Karpas-422 (cell line): ENCODE results near the gene RBFOX1. TPM values are rescaled to one million over a fixed set of nuclear protein-coding genes. Genes with fewer than 3 reads are reported as not detected.

Experiments
- DNase-seq: peaks from one replicate; pipeline ENCODE4 v3.0.0-alpha.2; 2015
- H2AFZ ChIP-seq: fragments of 200-600 bp; sonication (generic); 2 replicates; pipeline ENCODE4 v1.6.1; 2014; ENCODE audit warnings: antibody characterized with exemption, low read length, mixed read lengths
- H3K27ac ChIP-seq: fragments of 200-600 bp; sonication (generic); 2 replicates; pipeline ENCODE4 v1.5.1; 2014; ENCODE audit warnings: mild to moderate bottlenecking, low read length, moderate library complexity
- H3K27me3 ChIP-seq: fragments of 200-600 bp; sonication (generic); 2 replicates; pipeline ENCODE4 v1.6.1; 2014; ENCODE audit warnings: low read length, mixed read lengths
- H3K36me3 ChIP-seq: fragments of 200-600 bp; sonication (generic); 2 replicates; pipeline ENCODE4 v1.6.1; 2014; ENCODE audit warnings: low read length, mixed read lengths; ENCODE audit not compliant: insufficient read depth
- H3K4me1 ChIP-seq: fragments of 200-600 bp; sonication (generic); 2 replicates; pipeline ENCODE4 v1.6.1; 2014; ENCODE audit warnings: mild to moderate bottlenecking, low read length, mixed read lengths
- H3K4me2 ChIP-seq: fragments of 200-600 bp; sonication (generic); 2 replicates; pipeline ENCODE4 v1.6.1; 2014; ENCODE audit warnings: low read length, low read depth, mild to moderate bottlenecking; ENCODE audit not compliant: poor library complexity, severe bottlenecking
- H3K4me3 ChIP-seq: fragments of 200-600 bp; sonication (generic); 2 replicates; pipeline ENCODE4 v1.5.1; 2014; ENCODE audit warnings: mild to moderate bottlenecking, antibody characterized with exemption, low read length, mixed read lengths
- H3K79me2 ChIP-seq: fragments of 200-600 bp; sonication (generic); 2 replicates; pipeline ENCODE4 v1.6.1; 2014; ENCODE audit warnings: mild to moderate bottlenecking, low read length, mixed read lengths
- H3K9ac ChIP-seq: fragments of 200-600 bp; sonication (generic); 2 replicates; pipeline ENCODE4 v1.6.0; 2014; ENCODE audit warnings: low read length
- H3K9me2 ChIP-seq: fragments of 200-600 bp; sonication (generic), shearing (Covaris generic); replicated peaks from 2 replicates; pipeline ENCODE4 v1.6.0; 2014; ENCODE audit warnings: mild to moderate bottlenecking, low read length, moderate library complexity; ENCODE audit not compliant: insufficient read depth
- H3K9me3 ChIP-seq: fragments of 300-700, 200-600 bp; sonication (generic); 2 replicates; pipeline ENCODE4 v1.6.1; 2014; ENCODE audit warnings: low read length, mixed read lengths
- H4K20me1 ChIP-seq: fragments of 200-600 bp; sonication (generic); 2 replicates; pipeline ENCODE4 v1.6.1; 2014; ENCODE audit warnings: mild to moderate bottlenecking, antibody characterized with exemption, low read length, low read depth; ENCODE audit not compliant: insufficient read depth
- total RNA-seq: library from RNA; depleted of rRNA; stranded (reverse); fragments of >200 nt; shearing (Covaris generic); gene quantifications from 2 replicates; pipeline ENCODE4 v1.2.3, GENCODE V29; 2014; ENCODE audit warnings: low replicate concordance

RBFOX1 gene
- total RNA-seq, 1 experiment from 2014 or later = 1.3 TPM

GRCh38 chr16:7335991-7336634, 3.5 kb downstream of the RBFOX1 start:
- Histone ChIP-seq H3K4me3 (no peak overlapping the region), H3K9me2 (no peaks in the 10 kb centered on the region), H3K79me2 (no peaks in the 10 kb centered on the region), H3K4me1 (no peaks in the 10 kb centered on the region), H3K9me3 (peaks cover 9% of the 10 kb centered on the region; the same call in 1 of the 2 replicates), H3K9ac (no peak overlapping the region), H3K36me3 (no peaks in the 10 kb centered on the region), H3K27me3 (no peaks in the 10 kb centered on the region), H2AFZ (no peak overlapping the region), H3K4me2 (no peak overlapping the region), H4K20me1 (no peaks in the 10 kb centered on the region), H3K27ac (no peak overlapping the region)
- no peak for DNase-seq

- H2AFZ ChIP-seq = no peak overlapping the region
- DNase-seq = no peak
- H3K9me2 ChIP-seq = no peaks in the 10 kb centered on the region
- peaks cover 9% of the 10 kb centered on the region; the same call in 1 of the 2 replicates for H3K9me3 ChIP-seq
- H3K9ac ChIP-seq = no peak overlapping the region
- H3K4me2 ChIP-seq = no peak overlapping the region
- H3K4me1 ChIP-seq = no peaks in the 10 kb centered on the region
- no peak overlapping the region for H3K27ac ChIP-seq
- H3K27me3 ChIP-seq = no peaks in the 10 kb centered on the region
- H3K79me2 ChIP-seq = no peaks in the 10 kb centered on the region
- H3K36me3 ChIP-seq = no peaks in the 10 kb centered on the region
- no peak overlapping the region for H3K4me3 ChIP-seq
- no peaks in the 10 kb centered on the region for H4K20me1 ChIP-seq
Measured at GRCh38 chr16:7336742-7337141, 4.1 kb downstream of the RBFOX1 start.

GRCh38 chr16:7338826-7339225, 6.2 kb downstream of the RBFOX1 start:
- Histone ChIP-seq H3K9me2 (no peaks in the 10 kb centered on the region), H3K9ac (no peak overlapping the region), H3K9me3 (peaks cover 9% of the 10 kb centered on the region; the same call in 1 of the 2 replicates), H3K27ac (no peak overlapping the region), H4K20me1 (no peaks in the 10 kb centered on the region), H3K79me2 (no peaks in the 10 kb centered on the region), H3K4me3 (no peak overlapping the region), H2AFZ (no peak overlapping the region), H3K27me3 (no peaks in the 10 kb centered on the region), H3K4me2 (no peak overlapping the region), H3K4me1 (no peaks in the 10 kb centered on the region), H3K36me3 (no peaks in the 10 kb centered on the region)
- DNase-seq = no peak

DNA sequence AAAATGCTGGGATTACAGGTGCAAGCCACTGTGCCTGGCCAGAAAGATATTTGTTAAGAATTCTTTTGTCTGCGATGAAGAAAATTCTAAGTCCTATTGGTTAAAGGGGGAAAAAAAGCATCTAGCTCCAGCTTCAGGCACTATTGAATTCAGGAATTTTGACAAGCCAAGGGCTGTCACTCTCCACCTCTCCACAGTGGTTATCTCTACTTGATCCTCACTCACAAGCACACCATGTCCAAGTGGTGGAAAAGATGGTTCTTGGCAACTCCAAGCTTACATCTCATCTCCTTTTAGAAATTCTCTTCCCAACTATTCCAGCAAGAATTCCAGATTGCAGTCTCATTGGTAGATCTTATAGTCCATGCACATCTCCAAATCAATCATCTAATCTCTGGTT, 7.1 kb downstream of the RBFOX1 start:
- H3K4me3 ChIP-seq = no peak overlapping the region
- DNase-seq = no peak
- no peak overlapping the region for H2AFZ ChIP-seq
- H4K20me1 ChIP-seq = no peaks in the 10 kb centered on the region
- H3K9ac ChIP-seq = no peak overlapping the region
- no peaks in the 10 kb centered on the region for H3K79me2 ChIP-seq
- H3K27me3 ChIP-seq = no peaks in the 10 kb centered on the region
- no peaks in the 10 kb centered on the region for H3K4me1 ChIP-seq
- H3K27ac ChIP-seq = no peak overlapping the region
- H3K9me3 ChIP-seq = peaks cover 9% of the 10 kb centered on the region; the same call in 1 of the 2 replicates
- no peaks in the 10 kb centered on the region for H3K9me2 ChIP-seq
- H3K36me3 ChIP-seq = no peaks in the 10 kb centered on the region
- H3K4me2 ChIP-seq = no peak overlapping the region

- H3K36me3 ChIP-seq = no peaks in the 10 kb centered on the region
- peaks cover 4% of the 10 kb centered on the region; the same call in 1 of the 2 replicates for H3K9me3 ChIP-seq
- H3K9me2 ChIP-seq = no peaks in the 10 kb centered on the region
- H3K9ac ChIP-seq = no peak overlapping the region
- H3K27ac ChIP-seq = no peak overlapping the region
- no peaks in the 10 kb centered on the region for H4K20me1 ChIP-seq
- H3K27me3 ChIP-seq = no peaks in the 10 kb centered on the region
- H3K4me2 ChIP-seq = no peak overlapping the region
- no peak for DNase-seq
- H3K4me3 ChIP-seq = no peak overlapping the region
- no peaks in the 10 kb centered on the region for H3K79me2 ChIP-seq
- no peaks in the 10 kb centered on the region for H3K4me1 ChIP-seq
- no peak overlapping the region for H2AFZ ChIP-seq
Measured at GRCh38 chr16:7340938-7341337, 8.3 kb downstream of the RBFOX1 start.

GRCh38 chr16:7342598-7342997, 10.0 kb downstream of the RBFOX1 start:
- Histone ChIP-seq H2AFZ (no peak overlapping the region), H3K9ac (no peak overlapping the region), H3K9me3 (0 out of 2 replicates have a peak, but pooled peaks cover 4% of the 10 kb centered on the region), H3K27ac (no peak overlapping the region), H3K4me3 (no peak overlapping the region), H3K4me2 (no peak overlapping the region), H3K27me3 (no peaks in the 10 kb centered on the region), H3K79me2 (no peaks in the 10 kb centered on the region), H3K36me3 (no peaks in the 10 kb centered on the region), H4K20me1 (no peaks in the 10 kb centered on the region), H3K9me2 (no peaks in the 10 kb centered on the region), H3K4me1 (no peaks in the 10 kb centered on the region)
- no peak for DNase-seq

DNA sequence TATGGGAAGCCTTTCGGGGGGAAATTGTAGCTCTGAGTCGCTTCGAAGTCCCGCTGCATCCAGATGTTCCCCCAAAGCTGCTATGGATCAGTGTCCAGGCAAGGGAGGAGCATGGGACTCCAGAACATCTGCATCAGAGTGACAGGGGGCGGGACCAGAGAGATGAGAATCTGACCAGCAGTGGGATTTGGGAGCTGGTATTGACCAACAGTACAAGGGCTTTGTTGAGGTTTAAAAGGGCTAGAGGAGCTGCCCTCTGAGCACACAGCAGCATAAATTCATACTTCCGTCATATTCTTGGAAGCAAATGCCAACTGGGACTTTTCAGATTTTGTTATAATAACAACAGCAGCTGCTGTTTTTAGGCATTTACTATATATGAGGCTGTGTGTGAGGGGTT, 10.6 kb downstream of the RBFOX1 start:
- Histone ChIP-seq H3K4me2 (no peak overlapping the region), H3K27me3 (no peaks in the 10 kb centered on the region), H3K9me3 (0 out of 2 replicates have a peak, but pooled peaks cover 4% of the 10 kb centered on the region), H3K79me2 (no peaks in the 10 kb centered on the region), H3K9ac (no peak overlapping the region), H3K4me1 (no peaks in the 10 kb centered on the region), H3K4me3 (no peak overlapping the region), H3K9me2 (no peaks in the 10 kb centered on the region), H3K27ac (no peak overlapping the region), H4K20me1 (no peaks in the 10 kb centered on the region), H3K36me3 (no peaks in the 10 kb centered on the region), H2AFZ (no peak overlapping the region)
- no peak for DNase-seq

- H3K36me3 ChIP-seq = no peaks in the 10 kb centered on the region
- H3K4me1 ChIP-seq = no peaks in the 10 kb centered on the region
- no peak for DNase-seq
- H3K9me2 ChIP-seq = no peaks in the 10 kb centered on the region
- no peaks in the 10 kb centered on the region for H3K27me3 ChIP-seq
- H3K79me2 ChIP-seq = no peaks in the 10 kb centered on the region
- H3K9me3 ChIP-seq = 0 out of 2 replicates have a peak, but pooled peaks cover 4% of the 10 kb centered on the region
- no peak overlapping the region for H2AFZ ChIP-seq
- no peak overlapping the region for H3K27ac ChIP-seq
- no peaks in the 10 kb centered on the region for H4K20me1 ChIP-seq
- no peak overlapping the region for H3K9ac ChIP-seq
- no peak overlapping the region for H3K4me3 ChIP-seq
- no peak overlapping the region for H3K4me2 ChIP-seq
Measured at GRCh38 chr16:7344830-7345780, 12.5 kb downstream of the RBFOX1 start.
